ENCODE measurements around the gene MEPCE. TPM values are rescaled to one million over a fixed set of nuclear protein-coding genes. Genes with fewer than 3 reads are reported as not detected.

The MEPCE gene
- total and polyA plus RNA-seq, 2 of the 8 experiments (the other 6 are each of a cell fraction or from before 2014, with no cell fraction given) = 22.8 to 48.8 TPM

DNA sequence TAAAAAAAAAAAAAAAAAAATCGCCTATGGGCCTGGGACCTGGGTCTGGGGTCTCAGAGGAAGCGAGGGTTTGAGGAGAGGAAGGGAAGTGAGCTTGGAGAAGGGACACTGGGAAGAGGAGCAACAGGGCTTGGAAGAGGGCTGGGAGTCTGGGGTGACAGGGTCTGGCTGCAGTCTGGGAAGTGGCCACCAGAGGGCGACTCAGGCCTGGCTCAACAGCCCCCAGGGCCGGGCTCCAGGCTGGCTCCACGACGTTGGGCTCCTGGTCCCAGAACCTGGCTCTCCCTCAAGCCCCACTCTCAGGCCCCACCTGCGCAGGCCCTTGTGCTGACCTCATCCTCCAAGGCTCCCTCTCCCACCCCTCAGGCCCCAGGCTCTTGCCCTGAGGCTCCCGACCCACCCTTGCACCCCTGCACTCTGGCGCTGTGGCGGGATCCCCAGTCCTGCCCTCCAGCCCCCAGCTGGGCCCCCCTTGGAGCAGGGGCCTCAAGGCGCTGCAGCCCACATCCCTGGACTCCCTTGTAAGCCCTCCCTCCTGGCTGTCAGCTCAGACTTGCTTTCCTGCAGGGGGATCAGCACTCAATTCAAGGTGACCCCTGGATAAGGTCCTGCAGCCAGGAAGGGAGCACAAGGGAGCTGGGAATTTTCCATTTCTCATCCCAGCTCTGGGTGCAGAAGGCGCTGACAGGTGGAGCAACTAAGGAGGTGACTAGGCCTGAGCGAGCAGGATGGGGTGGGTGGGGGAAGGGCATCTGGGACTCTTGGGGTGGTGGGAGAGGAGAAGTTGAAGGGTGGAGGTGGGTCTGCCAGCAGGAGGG is 39.8 kb downstream of the MEPCE start:
- Histone ChIP-seq H3K4me2 (ENCODE audit: insufficient read depth in 1 of 2, low read depth in 2 of 2, low read length in 2 of 2) (peak overlapping the region in 1 of 2 experiments; percentile 14; a peak in 1 of 4 replicates), H2AFZ (ENCODE audit: low read length) (no peak overlapping the region), H3K4ac (replicated peaks; ENCODE audit: insufficient read length, low read depth, low read length) (peak overlapping the region; percentile 23), H3K23ac (ENCODE audit: insufficient read length) (no peak overlapping the region), H3K79me1 (ENCODE audit: low read depth, low read length) (no peaks in the 10 kb centered on the region), H2BK120ac (replicated peaks; ENCODE audit: low read depth, low read length) (no peak overlapping the region), H3K9me3 (ENCODE audit: insufficient read depth in 2 of 2, low read depth in 1 of 2, low read length in 1 of 2) (no peaks in the 10 kb centered on the region), H4K20me1 (replicated peaks in 1 of 2; ENCODE audit: control insufficient read depth in 1 of 2, insufficient read depth in 2 of 2, low read length in 2 of 2) (no peaks in the 10 kb centered on the region), H3K14ac (ENCODE audit: insufficient read length) (no peak overlapping the region), H3K4me1 (replicated peaks in 1 of 4; ENCODE audit: control insufficient read depth in 3 of 4, insufficient read depth in 4 of 4, low read length in 3 of 4) (peaks cover 0 to 11% (median 4%) of the 10 kb centered on the region in 4 experiments; a peak in 6 of 7 replicates), H3K27ac (ENCODE audit: low read depth, low read length) (no peak overlapping the region), H3K9ac (replicated peaks in 1 of 4; ENCODE audit: extremely low read depth in 1 of 4, low read depth in 3 of 4, low read length in 3 of 4) (no peak overlapping the region), H3K23me2 (ENCODE audit: low read depth, low read length) (no peaks in the 10 kb centered on the region), H4K91ac (replicated peaks; ENCODE audit: insufficient read length, low read length) (no peak overlapping the region), H4K8ac (ENCODE audit: extremely low read depth, insufficient read depth, low read length) (no peak overlapping the region), H3K56ac (replicated peaks; ENCODE audit: insufficient read length, low read depth, low read length) (no peak overlapping the region), H2BK20ac (ENCODE audit: low read length) (no peak overlapping the region), H3K27me3 (replicated peaks in 1 of 4; ENCODE audit: control insufficient read depth in 3 of 4, extremely low read depth in 1 of 4, insufficient read depth in 3 of 4, low read length in 3 of 4) (no peaks in the 10 kb centered on the region), H3K36me3 (ENCODE audit: control insufficient read depth in 2 of 4, insufficient read depth in 4 of 4, low read length in 3 of 4) (no peaks in the 10 kb centered on the region), H4K5ac (ENCODE audit: insufficient read length, low read depth, low read length) (no peak overlapping the region), H2BK12ac (ENCODE audit: low read depth, low read length) (no peak overlapping the region), H2AK5ac (ENCODE audit: low read depth, low read length) (no peak overlapping the region), H3K4me3 (ENCODE audit: extremely low read depth in 1 of 4, insufficient read depth in 2 of 4, low read depth in 3 of 4, low read length in 4 of 4) (no peak overlapping the region), H3K79me2 (ENCODE audit: control insufficient read depth in 1 of 2, insufficient read depth in 2 of 2, low read length in 2 of 2) (no peaks in the 10 kb centered on the region), H3K18ac (ENCODE audit: extremely low read depth, low read length) (peak overlapping the region; percentile 34; the same call in 1 of the 2 replicates), H2BK5ac (ENCODE audit: low read depth, low read length) (no peak overlapping the region; the same call in 1 of the 2 replicates), H2BK15ac (ENCODE audit: low read length) (no peak overlapping the region)
- FAIRE-seq (no peak), DNase-seq (ENCODE audit: low read depth in 1 of 2, low spot score in 2 of 2) (peak in 1 of 2 experiments; percentile 99)
- ChIA-PET CTCF (ENCODE audit: partially characterized antibody) (interaction anchor here (0.6 to 12.4 kb wide), 52 partner anchors 9 to 1587 kb away, joined by 3 to 152 read pairs (median 4); partner anchors contain the start of genes FBXO24, LRCH4, MOSPD3 and NYAP1), POLR2A (ENCODE audit: partially characterized antibody) (interaction anchor here (0.6 to 2.3 kb wide), 13 partner anchors 10 to 368 kb away, joined by 3 to 13 read pairs (median 3); partner anchors contain the start of genes AP4M1, FBXO24, LRCH4 and MEPCE)
- WGBS, 2 experiments (ENCODE audit: extremely low coverage in 1 of 2, insufficient coverage in 1 of 2, insufficient read length in 1 of 2, insufficient replicate concordance in 2 of 2, low coverage in 1 of 2, low lambda C conversion rate in 2 of 2, missing lambda C conversion rate in 1 of 2) = 64% methylated on average over 8 of the region's 13 CpGs; no CpG with 5 or more reads in 1 of the 2 experiments
- no peak for TF ChIP-seq TEAD4 (IDR thresholded peaks at IDR 0.05; ENCODE audit: low read depth, low read length)
- no peak for TF ChIP-seq TAF1 (IDR thresholded peaks at IDR 0.05; ENCODE audit: low read depth, low read length)
- no peak for TF ChIP-seq EGR1 (IDR thresholded peaks at IDR 0.05; ENCODE audit: borderline replicate concordance, low read depth, low read length)
- TF ChIP-seq SAP30 (IDR thresholded peaks at IDR 0.05; ENCODE audit: insufficient read depth, insufficient replicate concordance, low read length) = no peak
- TF ChIP-seq POLR2A (IDR thresholded peaks at IDR 0.05; ENCODE audit: control extremely low read depth in 1 of 2, low read depth in 2 of 2, low read length in 2 of 2) = no peak
- no peak for TF ChIP-seq SP2 (IDR thresholded peaks at IDR 0.05; ENCODE audit: low read length)
- TF ChIP-seq KDM1A (IDR thresholded peaks at IDR 0.05; ENCODE audit: borderline replicate concordance, low read length) = no peak
- TF ChIP-seq RAD21 (IDR thresholded peaks at IDR 0.05 in 1 of 2, conservative IDR thresholded peaks at IDR 0.05 in 1 of 2; ENCODE audit: low read depth in 2 of 2, low read length in 2 of 2) = peak; percentile 95 to 96
- TF ChIP-seq, protein P1, sequence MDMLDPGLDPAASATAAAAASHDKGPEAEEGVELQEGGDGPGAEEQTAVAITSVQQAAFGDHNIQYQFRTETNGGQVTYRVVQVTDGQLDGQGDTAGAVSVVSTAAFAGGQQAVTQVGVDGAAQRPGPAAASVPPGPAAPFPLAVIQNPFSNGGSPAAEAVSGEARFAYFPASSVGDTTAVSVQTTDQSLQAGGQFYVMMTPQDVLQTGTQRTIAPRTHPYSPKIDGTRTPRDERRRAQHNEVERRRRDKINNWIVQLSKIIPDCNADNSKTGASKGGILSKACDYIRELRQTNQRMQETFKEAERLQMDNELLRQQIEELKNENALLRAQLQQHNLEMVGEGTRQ (IDR thresholded peaks at IDR 0.05; ENCODE audit: low read length) = 0 out of 2 replicates have a peak, but pooled peaks have one; percentile 20
- peak; percentile 76 for TF ChIP-seq GABPA (IDR thresholded peaks at IDR 0.05; ENCODE audit: borderline replicate concordance, insufficient read depth, low read length)

Measured in H1 (cell line).